Measurements from ENCODE around the gene DNASE2B. TPM values are rescaled to one million over a fixed set of nuclear protein-coding genes. Genes with fewer than 3 reads are reported as not detected.

Gene DNASE2B
- total RNA-seq, 2 experiments from 2014 or later, result not detected

GRCh38 chr1:84379138-84379916, 19.0 kb upstream of the DNASE2B start:
- Mint-ChIP-seq H3K9me3 (no peaks in the 10 kb centered on the region), H3K27ac (no peak overlapping the region), H3K27me3 (no peaks in the 10 kb centered on the region), H3K36me3 (ENCODE audit: low read depth) (no peaks in the 10 kb centered on the region), H3K4me1 (ENCODE audit: low read depth) (no peaks in the 10 kb centered on the region), H3K4me3 (no peak overlapping the region)
- no peak for ATAC-seq
- DNase-seq, result no peak
- POLR2A ChIA-PET, result no interaction called here
- CTCF ChIA-PET, result interaction anchor here (0.7 to 1.1 kb wide), 2 partner anchors 63 to 238 kb away, joined by 3 to 4 read pairs; no protein-coding TSS in a partner anchor
- TF ChIP-seq, protein P1, sequence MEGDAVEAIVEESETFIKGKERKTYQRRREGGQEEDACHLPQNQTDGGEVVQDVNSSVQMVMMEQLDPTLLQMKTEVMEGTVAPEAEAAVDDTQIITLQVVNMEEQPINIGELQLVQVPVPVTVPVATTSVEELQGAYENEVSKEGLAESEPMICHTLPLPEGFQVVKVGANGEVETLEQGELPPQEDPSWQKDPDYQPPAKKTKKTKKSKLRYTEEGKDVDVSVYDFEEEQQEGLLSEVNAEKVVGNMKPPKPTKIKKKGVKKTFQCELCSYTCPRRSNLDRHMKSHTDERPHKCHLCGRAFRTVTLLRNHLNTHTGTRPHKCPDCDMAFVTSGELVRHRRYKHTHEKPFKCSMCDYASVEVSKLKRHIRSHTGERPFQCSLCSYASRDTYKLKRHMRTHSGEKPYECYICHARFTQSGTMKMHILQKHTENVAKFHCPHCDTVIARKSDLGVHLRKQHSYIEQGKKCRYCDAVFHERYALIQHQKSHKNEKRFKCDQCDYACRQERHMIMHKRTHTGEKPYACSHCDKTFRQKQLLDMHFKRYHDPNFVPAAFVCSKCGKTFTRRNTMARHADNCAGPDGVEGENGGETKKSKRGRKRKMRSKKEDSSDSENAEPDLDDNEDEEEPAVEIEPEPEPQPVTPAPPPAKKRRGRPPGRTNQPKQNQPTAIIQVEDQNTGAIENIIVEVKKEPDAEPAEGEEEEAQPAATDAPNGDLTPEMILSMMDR (IDR thresholded peaks at IDR 0.05), result no peak
- intact Hi-C loops (cut with micrococcal nuclease), result no loop called here

DNA sequence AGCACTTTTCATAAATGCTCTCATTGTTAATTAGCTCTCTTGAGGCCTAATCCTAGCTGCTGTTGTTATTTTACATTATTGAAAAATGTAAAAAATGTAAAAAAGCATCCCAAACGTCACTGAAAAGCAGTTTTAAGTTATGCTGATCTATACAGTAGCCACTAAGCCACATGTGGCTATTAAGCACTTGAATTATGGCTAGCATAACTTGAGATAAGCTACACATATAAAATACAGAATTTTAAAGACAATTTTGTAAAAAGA, 18.4 kb upstream of the DNASE2B start:
- CTCF ChIA-PET, result interaction anchor here (0.7 kb wide), 1 partner anchor 239 kb away, joined by 3 read pairs; no protein-coding TSS in a partner anchor
- intact Hi-C loops (cut with micrococcal nuclease), result no loop called here
- no peak for ATAC-seq
- no peak for DNase-seq
- H3K27me3 Mint-ChIP-seq, result no peaks in the 10 kb centered on the region
- H3K27ac Mint-ChIP-seq, result no peak overlapping the region
- H3K4me3 Mint-ChIP-seq, result no peak overlapping the region
- TF ChIP-seq, protein P1 (IDR thresholded peaks at IDR 0.05), result no peak
- no peaks in the 10 kb centered on the region for H3K4me1 Mint-ChIP-seq (ENCODE audit: low read depth)
- H3K36me3 Mint-ChIP-seq (ENCODE audit: low read depth), result no peaks in the 10 kb centered on the region
- POLR2A ChIA-PET, result no interaction called here
- H3K9me3 Mint-ChIP-seq, result no peaks in the 10 kb centered on the region

DNA sequence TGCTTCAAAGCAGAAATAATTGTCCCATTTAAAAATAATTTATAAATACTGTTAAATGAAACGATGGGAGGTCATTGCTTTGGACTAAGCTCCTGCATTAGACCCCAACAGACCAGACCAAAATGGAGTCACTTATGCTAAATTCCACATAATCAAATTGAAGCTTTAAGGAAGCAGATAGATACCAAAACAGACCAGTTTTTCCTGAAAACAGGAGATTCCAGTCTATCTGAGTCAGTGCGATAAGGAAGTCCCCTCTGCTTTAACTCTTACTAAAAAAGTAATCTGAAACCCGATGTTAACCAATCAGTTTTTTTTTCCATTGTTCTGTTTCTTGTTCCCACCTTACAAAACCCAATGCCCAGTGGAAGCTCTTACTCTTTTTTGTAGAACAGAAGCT, 16.2 kb upstream of the DNASE2B start:
- no peak for DNase-seq
- ChIA-PET CTCF (interaction anchor here (1.5 to 1.7 kb wide), 2 partner anchors 21 to 23 kb away, joined by 3 to 5 read pairs; no protein-coding TSS in a partner anchor), POLR2A (no interaction called here)
- intact Hi-C loops (cut with micrococcal nuclease), result no loop called here
- Mint-ChIP-seq H3K27ac (no peak overlapping the region), H3K4me1 (ENCODE audit: low read depth) (no peaks in the 10 kb centered on the region), H3K36me3 (ENCODE audit: low read depth) (no peaks in the 10 kb centered on the region), H3K27me3 (no peaks in the 10 kb centered on the region), H3K4me3 (no peak overlapping the region), H3K9me3 (no peaks in the 10 kb centered on the region)
- TF ChIP-seq, protein P1 (IDR thresholded peaks at IDR 0.05), result no peak
- ATAC-seq, result no peak

- no peak for ATAC-seq
- intact Hi-C loops (cut with micrococcal nuclease), result no loop called here
- ChIA-PET CTCF (interaction anchor here (2.0 kb wide), 1 partner anchor 10 kb away, joined by 4 read pairs; no protein-coding TSS in a partner anchor), POLR2A (no interaction called here)
- Mint-ChIP-seq H3K4me3 (no peak overlapping the region), H3K27ac (no peak overlapping the region), H3K4me1 (ENCODE audit: low read depth) (no peaks in the 10 kb centered on the region), H3K36me3 (ENCODE audit: low read depth) (no peaks in the 10 kb centered on the region), H3K27me3 (no peaks in the 10 kb centered on the region), H3K9me3 (no peaks in the 10 kb centered on the region)
- TF ChIP-seq, protein P1 (IDR thresholded peaks at IDR 0.05), result no peak
- DNase-seq, result no peak
Measured at GRCh38 chr1:84385347-84385746, 12.9 kb upstream of the DNASE2B start.

GRCh38 chr1:84386716-84387479, 11.4 kb upstream of the DNASE2B start:
- no peak overlapping the region for H3K27ac Mint-ChIP-seq
- H3K36me3 Mint-ChIP-seq (ENCODE audit: low read depth), result no peaks in the 10 kb centered on the region
- TF ChIP-seq, protein P1 (IDR thresholded peaks at IDR 0.05), result no peak
- ChIA-PET CTCF (interaction anchor here (2.0 kb wide), 1 partner anchor 11 kb away, joined by 4 read pairs; no protein-coding TSS in a partner anchor), POLR2A (interaction anchor here (0.7 kb wide), 1 partner anchor 1423 kb away, joined by 3 read pairs; no protein-coding TSS in a partner anchor)
- intact Hi-C loops (cut with micrococcal nuclease), result no loop called here
- H3K4me1 Mint-ChIP-seq (ENCODE audit: low read depth), result no peaks in the 10 kb centered on the region
- H3K9me3 Mint-ChIP-seq, result no peaks in the 10 kb centered on the region
- no peak for ATAC-seq
- DNase-seq, result no peak
- H3K27me3 Mint-ChIP-seq, result no peaks in the 10 kb centered on the region
- H3K4me3 Mint-ChIP-seq, result no peak overlapping the region

Data from activated CD8-positive, alpha-beta T cell treated with anti-CD3 and anti-CD28 coated beads for 36 hours (primary cell).